Stimulated activated CD8-positive, alpha-beta memory T cell treated with anti-CD3 and anti-CD28 coated beads, Interleukin-4, amount 100 ng/mL, for 4 hours (primary cell): Measurements from ENCODE around the gene TMC5.
A peak's percentile ranks its signal among the peaks of the same experiment; 100 is the strongest.

Experiments used
- DNase-seq, 2 donors: peaks; one replicate each; pipeline ENCODE4 v3.0.0-alpha.2; 2020; ENCODE audit warnings: low read depth in 2 of 2, low spot score in 1 of 2

The TMC5 gene

DNA sequence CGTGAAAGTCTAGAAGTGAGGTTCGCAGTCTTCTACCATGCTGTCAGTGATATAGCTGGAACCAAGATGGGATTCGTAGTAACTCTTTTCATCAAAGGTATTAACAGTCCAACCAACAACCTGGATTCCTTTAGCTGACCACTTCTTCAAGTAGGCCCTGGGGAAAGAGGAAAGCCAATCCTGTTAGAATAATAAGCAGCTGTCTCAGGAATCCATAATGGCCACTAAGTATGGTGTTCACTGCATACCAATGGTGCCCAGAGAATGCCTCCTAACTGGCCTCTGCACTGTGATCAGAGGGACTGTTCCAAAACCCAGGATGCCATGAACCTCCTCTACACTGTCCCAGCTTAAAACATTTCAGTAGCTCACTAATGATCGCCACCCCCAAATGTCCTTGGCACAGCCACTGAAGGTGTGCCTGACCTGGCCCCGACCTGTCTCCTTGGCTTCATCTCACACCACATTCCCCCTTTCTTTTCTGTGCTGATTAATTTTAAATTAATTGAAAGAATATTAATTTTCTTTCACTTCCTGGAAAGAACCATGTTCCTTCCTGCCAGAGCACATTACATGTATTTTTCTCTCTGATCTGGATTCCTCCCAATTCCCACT is 85.9 kb downstream of the TMC5 start:
- no peak for DNase-seq

DNA sequence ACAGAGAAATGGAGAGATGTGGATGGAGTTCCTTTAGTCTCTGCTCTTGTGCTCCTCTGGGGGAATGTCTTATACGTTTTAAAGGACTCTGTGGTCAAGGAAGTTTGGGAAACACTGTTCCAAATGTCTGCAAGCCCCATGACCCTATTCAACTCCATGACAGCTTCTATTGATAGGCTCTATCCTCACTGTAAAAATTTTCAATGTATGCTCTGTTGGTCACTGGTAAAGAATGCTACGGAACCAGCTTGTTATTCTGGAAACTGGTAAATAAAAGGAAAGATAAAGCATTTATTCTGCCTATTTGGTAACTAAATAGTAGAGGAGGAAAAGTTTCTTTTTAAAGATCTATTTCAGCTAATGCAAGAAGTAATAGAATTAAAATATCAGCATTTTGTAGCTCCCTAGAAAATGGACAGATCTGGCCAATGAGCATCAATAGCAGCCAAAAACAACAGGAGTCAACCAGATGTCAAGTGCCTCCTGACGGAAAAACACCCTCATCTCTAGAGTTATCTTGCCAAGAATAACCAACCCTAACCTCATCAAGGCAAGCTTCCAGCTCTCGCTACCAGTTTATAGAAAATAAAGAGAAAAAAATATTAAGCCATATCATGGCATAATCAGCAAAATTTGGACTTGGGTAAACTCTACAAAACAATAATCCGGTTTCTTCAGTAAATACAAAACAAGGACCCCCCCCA is 88.1 kb downstream of the TMC5 start:
- DNase-seq, result no peak

GRCh38 chr16:19506965-19507364 is 89.3 kb downstream of the TMC5 start:
- DNase-seq, result no peak

- DNase-seq, result no peak
Measured at GRCh38 chr16:19507867-19508266, 90.2 kb downstream of the TMC5 start.

DNA sequence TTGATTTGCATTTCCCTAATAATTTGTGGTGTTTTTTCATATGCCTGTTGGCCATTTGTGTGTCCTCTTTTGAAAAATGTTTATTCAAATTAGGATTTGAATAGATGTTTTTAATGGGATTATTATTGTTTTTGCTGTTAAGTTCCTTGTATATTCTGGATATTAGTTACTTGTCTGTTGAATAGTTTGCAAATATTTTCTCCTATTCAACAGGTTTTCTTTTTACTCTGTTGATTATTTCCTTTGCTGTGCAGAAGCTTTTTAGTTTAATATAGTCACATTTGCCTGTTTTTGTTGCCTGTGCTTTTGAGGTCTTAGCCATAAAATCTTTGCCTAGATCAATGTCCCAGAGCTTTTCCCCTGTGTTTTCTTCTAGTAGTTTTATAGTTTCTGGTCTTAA is 94.6 kb downstream of the TMC5 start:
- no peak for DNase-seq

DNA sequence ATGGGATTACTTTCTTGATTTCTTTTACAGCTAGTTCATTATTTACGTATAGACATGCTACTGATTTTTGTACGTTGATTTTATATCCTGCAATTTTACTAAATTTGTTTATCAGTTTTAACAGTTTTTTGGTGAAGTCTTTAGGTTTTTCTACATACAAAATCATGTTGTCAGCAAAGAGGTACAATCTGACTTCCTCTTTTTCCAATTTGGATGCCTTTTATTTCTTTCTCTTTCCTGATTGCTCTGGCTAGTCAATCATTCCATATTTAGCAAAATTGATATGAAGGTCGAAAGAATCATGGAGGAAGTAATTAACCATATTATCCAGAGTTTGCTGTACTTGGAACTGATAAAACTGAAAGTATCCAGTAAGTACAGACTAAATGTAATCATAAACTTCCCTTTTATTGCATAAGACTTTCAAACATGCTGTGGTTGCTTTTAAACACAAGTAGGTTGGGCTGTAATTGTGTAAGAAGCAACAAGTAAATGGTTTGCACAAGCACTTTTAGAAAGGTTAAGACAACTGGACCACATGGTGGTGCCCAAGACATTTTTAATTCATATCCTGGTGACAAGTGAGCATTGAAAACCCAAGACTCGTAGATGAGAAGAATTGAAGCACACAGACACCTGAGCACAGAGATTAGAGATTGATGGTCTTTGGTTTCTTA is 95.8 kb downstream of the TMC5 start:
- no peak for DNase-seq

- no peak for DNase-seq
Measured at GRCh38 chr16:19515757-19516156, 98.1 kb downstream of the TMC5 start.

DNA sequence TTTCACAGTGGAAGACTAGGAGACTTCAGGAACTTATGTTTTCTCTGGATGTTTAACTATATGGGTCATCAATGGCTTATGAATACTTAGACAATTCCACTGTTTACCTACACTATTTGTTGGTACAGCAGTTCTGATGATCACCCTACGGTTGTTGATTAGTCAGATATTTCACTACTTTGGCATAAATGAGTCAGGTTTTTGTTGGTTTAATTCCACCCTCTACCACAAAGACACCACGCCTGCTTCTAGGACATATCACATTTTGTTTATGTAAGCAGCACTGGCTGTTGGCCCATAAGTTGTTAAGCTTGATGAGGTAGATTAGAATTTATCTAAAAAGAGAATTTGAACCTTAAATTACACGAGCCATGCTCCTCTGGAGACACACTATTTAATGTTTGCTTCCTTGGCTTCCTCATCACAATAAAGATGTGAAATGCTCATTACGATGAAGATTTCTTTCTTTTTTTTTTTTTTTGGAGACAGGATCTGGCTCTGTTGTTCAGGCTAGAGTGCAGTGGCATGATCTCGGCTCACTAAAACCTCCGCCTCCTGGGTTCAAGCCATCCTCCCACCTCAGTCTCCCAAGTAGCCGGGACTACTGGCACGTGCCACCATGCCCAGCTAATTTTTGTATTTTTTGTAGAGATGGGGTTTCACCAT is 99.9 kb downstream of the TMC5 start:
- no peak for DNase-seq

GRCh38 chr16:19518388-19518787 is 100.7 kb downstream of the TMC5 start:
- DNase-seq, result no peak

DNA sequence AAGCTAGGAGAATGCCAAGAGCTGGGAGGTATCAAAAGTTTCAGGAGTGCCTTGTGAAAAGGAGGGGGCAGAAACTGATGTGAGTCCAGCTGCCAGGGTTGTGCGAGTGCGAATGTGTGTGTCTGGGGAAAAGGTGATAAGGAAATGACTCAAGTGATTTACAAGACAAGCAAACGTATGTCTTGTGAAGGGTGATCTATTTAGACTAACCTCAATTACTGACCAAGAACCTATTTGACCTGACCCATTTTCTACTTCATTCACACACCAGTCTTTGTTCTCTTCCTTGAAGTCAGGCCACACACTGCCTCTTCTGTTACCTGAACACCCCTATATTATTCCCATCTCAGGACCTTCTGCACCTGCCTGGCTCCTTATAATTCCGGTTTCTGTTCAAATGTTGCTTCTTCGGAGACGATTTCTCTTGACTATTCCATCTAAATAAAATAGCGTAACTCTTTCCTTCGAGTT is 103.2 kb downstream of the TMC5 start:
- DNase-seq, result no peak

DNA sequence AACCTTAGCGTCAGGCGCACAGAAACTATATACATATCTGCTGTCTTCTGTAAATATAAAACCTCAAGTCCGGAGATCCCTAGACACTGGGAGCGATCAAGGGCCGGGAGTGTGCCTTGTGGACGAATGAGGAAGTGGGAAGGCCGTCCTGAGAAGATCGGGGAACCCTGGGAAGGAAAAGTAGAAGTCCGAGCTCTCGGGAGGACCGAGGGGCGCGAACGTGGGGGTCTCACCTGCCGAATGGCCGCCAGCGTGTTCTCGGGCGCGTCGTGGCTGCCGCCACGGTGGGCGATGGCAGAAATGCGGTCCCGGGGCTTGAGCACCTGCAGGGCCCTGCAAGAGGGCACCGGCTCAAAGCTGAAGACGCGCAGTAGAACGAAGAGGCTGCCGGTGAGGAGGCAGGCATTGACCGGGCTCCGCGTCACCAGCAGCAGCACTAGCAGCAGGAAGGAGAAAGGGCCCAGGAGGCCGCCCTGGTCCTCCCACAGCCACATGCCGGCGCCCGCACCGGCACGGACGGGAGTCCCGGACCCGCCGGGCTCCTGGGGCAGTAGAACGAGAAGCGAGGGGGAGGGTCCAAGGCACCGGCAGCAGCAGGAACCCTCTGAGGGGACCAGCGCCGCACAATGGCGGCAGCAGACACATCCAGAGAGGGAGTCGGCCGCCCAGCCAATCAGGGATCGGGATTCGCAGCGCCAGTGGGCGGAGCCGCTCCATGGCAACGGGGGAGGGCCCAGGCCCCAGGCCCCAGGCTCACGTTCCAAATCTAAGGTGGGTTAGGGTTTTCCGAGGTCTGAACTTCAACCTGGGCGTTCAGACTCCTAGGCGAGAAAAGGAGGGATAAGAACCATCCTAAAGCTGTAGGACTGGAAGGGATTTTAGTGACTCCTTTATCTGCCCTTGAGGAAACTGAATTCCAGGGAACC is 104.1 kb downstream of the TMC5 start, which contains the start of gene GDE1:
Gene GDE1 (minus strand): TSS at position 628 of the 926 bp plus-strand sequence. CDS start 134 bp downstream, at position 494.
- peak; percentile 87 to 88 for DNase-seq

DNA sequence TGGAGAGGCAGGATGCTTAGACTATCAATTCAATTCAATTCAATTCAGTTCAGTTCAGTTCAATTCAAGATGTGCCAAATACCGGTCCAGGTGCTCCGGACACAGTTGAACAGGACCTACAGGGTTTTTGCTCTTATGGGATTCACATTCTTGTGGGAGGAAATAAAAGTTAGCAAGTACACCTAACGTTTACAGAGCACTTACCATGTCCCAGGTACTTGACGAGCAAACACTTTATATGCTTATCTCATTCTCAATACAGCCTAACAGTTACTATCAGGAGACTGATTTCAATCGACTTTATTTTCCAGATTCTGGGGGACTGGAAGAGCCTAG is 104.7 kb downstream of the TMC5 start:
- no peak for DNase-seq

DNA sequence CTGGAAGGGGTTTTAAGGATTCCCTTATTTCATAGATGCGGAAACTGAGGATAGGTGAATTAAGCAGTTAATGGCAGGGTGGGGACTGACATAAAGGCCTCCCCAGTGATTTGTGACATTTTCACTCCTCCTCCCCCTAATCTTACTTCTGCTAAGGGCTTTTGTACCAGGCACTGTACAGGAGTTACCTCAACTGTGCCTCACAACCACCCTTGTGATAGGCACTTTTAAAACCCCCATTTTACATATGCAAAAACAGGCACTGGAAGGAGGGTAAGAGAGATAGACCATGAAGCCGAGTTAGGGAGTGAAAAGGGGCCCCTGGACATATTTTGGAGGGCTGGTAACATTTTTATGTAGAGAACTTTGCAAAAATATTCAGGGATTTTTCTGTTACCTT is 105.1 kb downstream of the TMC5 start:
- DNase-seq, result no peak

- no peak for DNase-seq
Measured at GRCh38 chr16:19523184-19523558, 105.5 kb downstream of the TMC5 start.

GRCh38 chr16:19523559-19524355 is 106.1 kb downstream of the TMC5 start, which contains the start of gene CCP110:
TSS of gene CCP110 (plus strand) at chr16:19523942. CDS start at chr16:19527882, 3,940 bp downstream.
- DNase-seq, result peak; percentile 89 to 90

GRCh38 chr16:19524356-19524615 is 106.6 kb downstream of the TMC5 start:
- DNase-seq, result no peak

- DNase-seq, result no peak
Measured at GRCh38 chr16:19524616-19525384, 107.1 kb downstream of the TMC5 start.

DNA sequence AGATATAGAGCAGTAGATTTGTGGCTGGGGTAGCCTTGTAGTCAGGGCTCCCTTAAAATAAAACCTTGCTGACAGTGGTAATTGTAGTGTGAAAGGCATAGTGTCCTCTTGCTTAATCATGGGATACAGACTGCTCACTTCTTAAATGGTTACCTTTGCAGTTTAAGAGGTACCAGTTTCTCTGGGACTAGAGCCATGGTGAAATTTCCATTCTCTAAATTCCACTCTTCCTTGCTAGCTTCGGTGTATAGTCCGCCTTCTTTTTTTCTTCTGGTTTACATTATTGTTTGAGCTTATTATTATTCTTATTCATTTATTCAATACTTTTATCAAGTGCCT is 107.7 kb downstream of the TMC5 start:
- DNase-seq, result no peak

DNA sequence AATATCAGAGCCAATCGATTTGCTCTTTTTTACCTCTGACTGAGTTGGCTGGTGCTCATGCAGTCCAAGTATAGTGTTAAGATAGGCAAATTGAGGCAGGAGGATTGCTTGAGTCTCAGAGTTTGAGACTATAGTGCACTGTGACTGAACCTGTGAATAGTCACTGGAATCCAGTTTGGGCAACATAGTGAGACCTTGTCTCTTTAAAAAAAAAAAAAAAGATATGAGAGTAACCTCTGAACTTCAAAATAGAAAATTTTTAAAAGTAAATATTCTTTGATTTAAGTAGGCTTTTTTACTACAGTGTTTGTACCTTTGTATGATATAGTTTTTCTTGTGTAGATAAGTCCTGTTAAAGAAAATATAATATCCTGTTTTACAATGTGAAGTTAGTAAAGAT is 109.5 kb downstream of the TMC5 start:
- DNase-seq, result no peak

DNA sequence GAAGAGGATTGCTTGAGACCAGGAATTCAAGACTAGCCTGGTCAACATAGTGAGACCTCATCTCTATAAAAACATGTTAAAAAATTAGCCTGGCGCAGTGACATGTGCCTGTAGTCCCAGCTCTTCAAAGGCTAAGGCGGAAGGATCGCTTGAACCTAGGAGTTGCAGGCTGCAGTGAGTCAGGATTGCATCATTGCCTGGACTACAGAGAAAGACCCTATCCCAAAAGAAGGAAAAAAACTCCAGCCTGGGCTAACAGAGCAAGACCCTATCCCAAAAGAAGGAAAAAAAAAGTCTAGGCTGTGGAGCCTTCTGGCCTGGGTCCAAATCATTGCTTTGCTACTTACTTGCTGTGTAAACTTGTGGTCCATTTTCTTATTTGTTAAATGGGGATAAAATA is 111.0 kb downstream of the TMC5 start:
- DNase-seq, result no peak
